ENCODE data around the gene LPIN2. TPM values are rescaled to one million over a fixed set of nuclear protein-coding genes. Genes with fewer than 3 reads are reported as not detected.

LPIN2 gene
- total RNA-seq, 1 donor from 2014 or later, result 6.3 TPM

GRCh38 chr18:3041843-3042242, 28.9 kb upstream of the LPIN2 start:
- no peak for TF ChIP-seq CTCF (IDR thresholded peaks at IDR 0.05; ENCODE audit: insufficient read depth, low read length, severe bottlenecking)
- DNase-seq (ENCODE audit: low read depth) (no peak), FAIRE-seq (no peak)
- Histone ChIP-seq H3K27me3 (ENCODE audit: control insufficient read depth, insufficient read depth, low read length) (no peaks in the 10 kb centered on the region), H3K4me3 (ENCODE audit: low read depth, low read length) (no peak overlapping the region), H3K36me3 (ENCODE audit: control insufficient read depth, insufficient read depth, low read length) (no peaks in the 10 kb centered on the region)

GRCh38 chr18:3040881-3041280, 27.9 kb upstream of the LPIN2 start:
- no peak for FAIRE-seq
- Histone ChIP-seq H3K27me3 (ENCODE audit: control insufficient read depth, insufficient read depth, low read length) (no peaks in the 10 kb centered on the region), H3K4me3 (ENCODE audit: low read depth, low read length) (no peak overlapping the region), H3K36me3 (ENCODE audit: control insufficient read depth, insufficient read depth, low read length) (no peaks in the 10 kb centered on the region)
- TF ChIP-seq CTCF (IDR thresholded peaks at IDR 0.05; ENCODE audit: insufficient read depth, low read length, severe bottlenecking), result no peak
- no peak for DNase-seq (ENCODE audit: low read depth)

- H3K27me3 ChIP-seq (ENCODE audit: control insufficient read depth, insufficient read depth, low read length), result no peaks in the 10 kb centered on the region
- no peak for TF ChIP-seq CTCF (IDR thresholded peaks at IDR 0.05; ENCODE audit: insufficient read depth, low read length, severe bottlenecking)
- H3K36me3 ChIP-seq (ENCODE audit: control insufficient read depth, insufficient read depth, low read length), result no peaks in the 10 kb centered on the region
- DNase-seq (ENCODE audit: low read depth) (peak; percentile 40), FAIRE-seq (no peak)
- H3K4me3 ChIP-seq (ENCODE audit: low read depth, low read length), result no peak overlapping the region
Measured at GRCh38 chr18:3040173-3040572, 27.2 kb upstream of the LPIN2 start.

- TF ChIP-seq CTCF (IDR thresholded peaks at IDR 0.05; ENCODE audit: insufficient read depth, low read length, severe bottlenecking), result no peak
- Histone ChIP-seq H3K4me3 (ENCODE audit: low read depth, low read length) (no peak overlapping the region), H3K27me3 (ENCODE audit: control insufficient read depth, insufficient read depth, low read length) (no peaks in the 10 kb centered on the region), H3K36me3 (ENCODE audit: control insufficient read depth, insufficient read depth, low read length) (no peaks in the 10 kb centered on the region)
- no peak for FAIRE-seq
- peak; percentile 96 for DNase-seq (ENCODE audit: low read depth)
Measured at GRCh38 chr18:3037423-3037915, 24.5 kb upstream of the LPIN2 start.

- FAIRE-seq (no peak), DNase-seq (ENCODE audit: low read depth) (peak; percentile 91)
- TF ChIP-seq CTCF (IDR thresholded peaks at IDR 0.05; ENCODE audit: insufficient read depth, low read length, severe bottlenecking), result no peak
- no peaks in the 10 kb centered on the region for H3K27me3 ChIP-seq (ENCODE audit: control insufficient read depth, insufficient read depth, low read length)
- H3K36me3 ChIP-seq (ENCODE audit: control insufficient read depth, insufficient read depth, low read length), result no peaks in the 10 kb centered on the region
- H3K4me3 ChIP-seq (ENCODE audit: low read depth, low read length), result no peak overlapping the region
Measured at GRCh38 chr18:3036108-3036507, 23.2 kb upstream of the LPIN2 start.

- no peak for DNase-seq (ENCODE audit: low read depth)
- FAIRE-seq, result no peak
- Histone ChIP-seq H3K4me3 (ENCODE audit: low read depth, low read length) (no peak overlapping the region), H3K27me3 (ENCODE audit: control insufficient read depth, insufficient read depth, low read length) (no peaks in the 10 kb centered on the region), H3K36me3 (ENCODE audit: control insufficient read depth, insufficient read depth, low read length) (no peaks in the 10 kb centered on the region)
- no peak for TF ChIP-seq CTCF (IDR thresholded peaks at IDR 0.05; ENCODE audit: insufficient read depth, low read length, severe bottlenecking)
Measured at GRCh38 chr18:3035635-3036034, 22.7 kb upstream of the LPIN2 start.
